Stimulated activated CD8-positive, alpha-beta memory T cell treated with anti-CD3 and anti-CD28 coated beads, Interleukin-7, amount 100 ng/mL, for 1 hour (primary cell): ENCODE measurements around the gene ARPC1A.
"Not testable (repeated sequence)": the region's sequence is repeated elsewhere in the genome, so short reads cannot be mapped to it uniquely, and the experiment has no call there.

ENCODE experiments used
- DNase-seq, 2 donors: peaks; one replicate each; pipeline ENCODE4 v3.0.0-alpha.2; 2020; ENCODE audit warnings: low read depth in 2 of 2

Gene ARPC1A

DNA sequence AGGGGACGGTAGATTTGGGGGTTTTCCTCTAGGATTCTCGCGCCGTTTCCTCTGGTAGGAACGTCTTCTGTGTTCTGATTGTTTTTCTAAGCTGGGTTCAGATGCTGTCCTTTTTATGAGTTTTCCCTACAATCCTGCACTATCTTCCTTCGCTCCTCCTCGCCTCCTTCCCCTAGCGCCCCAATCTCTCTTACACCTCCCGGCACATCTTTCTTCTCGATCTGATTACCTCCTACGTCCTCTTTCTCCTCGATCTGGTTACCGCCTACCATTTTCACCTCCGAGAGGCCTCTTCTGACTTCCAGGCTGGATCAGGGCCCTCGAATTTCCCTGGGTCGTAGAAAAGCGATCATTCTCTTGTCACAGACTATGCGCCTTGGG, 83.5 kb downstream of the ARPC1A start:
- no peak for DNase-seq

DNA sequence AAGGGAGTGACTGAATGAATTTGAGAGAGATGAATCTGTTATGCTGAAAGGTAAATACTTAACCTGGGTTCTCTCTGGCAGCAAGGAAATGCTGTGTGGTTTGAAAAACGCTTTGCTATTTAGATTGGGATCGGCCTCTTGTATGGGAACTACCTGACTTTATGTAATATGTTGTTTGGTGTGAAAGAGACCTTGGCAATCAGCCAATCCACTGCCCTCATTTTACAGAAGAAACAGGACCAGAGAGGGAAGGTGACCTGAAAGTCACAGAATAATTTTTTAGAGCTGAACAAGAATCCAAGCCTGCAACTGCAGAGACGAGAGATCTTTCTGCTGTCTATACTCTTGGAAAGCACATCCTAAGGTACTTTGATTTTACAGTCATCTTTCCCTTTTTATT, 84.1 kb downstream of the ARPC1A start:
- DNase-seq = no peak

- no peak for DNase-seq
Observed at GRCh38 chr7:99410635-99411034, 84.9 kb downstream of the ARPC1A start.

DNA sequence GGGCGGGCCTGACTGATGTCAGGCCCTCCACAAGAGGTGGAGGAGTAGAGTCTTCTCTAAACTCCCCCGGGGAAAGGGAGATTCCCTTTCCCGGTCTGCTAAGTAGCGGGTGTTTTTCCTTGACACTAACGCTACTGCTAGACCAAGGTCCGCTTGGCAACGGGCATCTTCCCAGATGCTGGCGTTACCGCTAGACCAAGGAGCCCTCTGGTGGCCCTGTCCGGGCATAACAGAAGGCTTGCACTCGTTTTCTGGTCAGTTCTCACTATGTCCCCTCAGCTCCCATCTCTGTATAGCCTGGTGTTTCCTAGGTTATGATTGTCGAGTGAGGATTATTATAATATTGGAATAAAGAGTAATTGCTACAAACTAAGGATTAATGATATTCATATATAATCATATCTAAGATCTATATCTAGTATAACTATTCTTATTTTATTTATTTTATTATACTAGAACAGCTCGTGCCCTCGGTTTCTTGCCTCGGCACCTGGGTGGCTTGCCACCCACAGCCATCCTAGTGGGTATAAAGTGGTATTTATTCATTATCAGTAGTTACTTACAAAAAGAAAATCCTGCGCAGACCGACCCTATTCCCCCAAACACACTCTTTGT, 89.9 kb downstream of the ARPC1A start:
- not testable (repeated sequence) for DNase-seq
